Measurements from ENCODE around the gene TUFM. TPM values are rescaled to one million over a fixed set of nuclear protein-coding genes. Genes with fewer than 3 reads are reported as not detected.
A peak's percentile ranks its signal among the peaks of the same experiment; 100 is the strongest.

The TUFM gene
- total RNA-seq, 1 experiment from 2014 or later = 207 TPM

GRCh38 chr16:28879841-28880588, 33.9 kb upstream of the TUFM start:
- Mint-ChIP-seq H3K36me3 (ENCODE audit: insufficient read depth in 1 of 3, low read depth in 3 of 3) (peaks cover 4 to 7% (median 4%) of the 10 kb centered on the region in 3 experiments; a peak in 5 of 7 replicates), H3K4me1 (peaks cover 33 to 67% of the 10 kb centered on the region in 2 experiments), H3K27ac (peak overlapping the region; percentile 86 to 89 (median 87); a peak in 3 of 7 replicates), H3K9me3 (no peaks in the 10 kb centered on the region; a peak in 1 of 5 replicates), H3K4me3 (peak overlapping the region; percentile 87 to 95), H3K27me3 (ENCODE audit: low read depth) (peaks cover 18% of the 10 kb centered on the region)
- Histone ChIP-seq H4K91ac (ENCODE audit: insufficient read length, low read depth, low read length) (no peak overlapping the region), H3K9ac (ENCODE audit: extremely low read depth, insufficient read length, low read length) (peak overlapping the region; percentile 63), H2BK20ac (ENCODE audit: low read depth, low read length, poor library complexity, severe bottlenecking) (no peak overlapping the region), H3K9me3 (ENCODE audit: control insufficient read depth, low read depth, low read length) (no peaks in the 10 kb centered on the region), H2BK5ac (ENCODE audit: insufficient read length, low read length) (no peak overlapping the region), H2AFZ (ENCODE audit: low read length) (no peak overlapping the region), H3K23ac (ENCODE audit: insufficient read length, low read depth, low read length) (no peak overlapping the region), H4K8ac (replicated peaks; ENCODE audit: insufficient read length, low read depth, low read length) (no peak overlapping the region), H3T11ph (ENCODE audit: low read length) (no peak overlapping the region), H2BK120ac (ENCODE audit: low read depth, low read length, poor library complexity, severe bottlenecking) (no peak overlapping the region), H3K79me2 (ENCODE audit: insufficient read depth, low read length) (no peaks in the 10 kb centered on the region), H3K56ac (ENCODE audit: insufficient read length, low read depth, low read length) (no peak overlapping the region), H3K18ac (ENCODE audit: insufficient read length, low read depth, low read length) (peak overlapping the region; percentile 64), H2BK15ac (ENCODE audit: low read depth, low read length) (no peak overlapping the region), H3K79me1 (ENCODE audit: insufficient read depth, low read depth, low read length, poor library complexity, severe bottlenecking) (no peaks in the 10 kb centered on the region), H2BK12ac (ENCODE audit: insufficient read length, low read depth, low read length) (no peak overlapping the region), H3K4ac (ENCODE audit: low read depth, low read length) (no peak overlapping the region), H2AK5ac (ENCODE audit: insufficient read length, low read length) (no peak overlapping the region), H3K4me1 (ENCODE audit: insufficient read depth, low read length) (peaks cover 6% of the 10 kb centered on the region; the same call in 1 of the 2 replicates), H3K27ac (ENCODE audit: insufficient read length, low read depth, low read length) (no peak overlapping the region), H4K5ac (ENCODE audit: insufficient read length, low read depth, low read length) (no peak overlapping the region), H4K20me1 (ENCODE audit: control insufficient read depth, insufficient read depth, insufficient read length) (no peaks in the 10 kb centered on the region), H3K23me2 (ENCODE audit: insufficient read length, low read depth, low read length, poor library complexity, severe bottlenecking) (peaks cover 11% of the 10 kb centered on the region), H3K14ac (ENCODE audit: insufficient read depth, low read length) (peak overlapping the region; percentile 83), H3K4me2 (ENCODE audit: insufficient read depth, insufficient read length, low read length) (peak overlapping the region; percentile 64), H3K27me3 (ENCODE audit: insufficient read depth, low read length) (peaks cover 6% of the 10 kb centered on the region; the same call in 1 of the 2 replicates)
- DNase-seq = peak; percentile 93
- WGBS (ENCODE audit: extremely low coverage, insufficient read length, low lambda C conversion rate) = no CpG with 5 or more reads among the region's 66 CpGs
- no peak for TF ChIP-seq CTCF (conservative IDR thresholded peaks at IDR 0.05)
